H1 (cell line): ENCODE results near the gene BPIFB3.

Source experiments
- BRCA1 ChIP-seq: IDR thresholded peaks from 2 replicates; pipeline ENCODE4 v1.6.1; 2012; ENCODE audit warnings: low read depth, low read length, improper control_type of control experiment
- CREB1 ChIP-seq: IDR thresholded peaks from 2 replicates; pipeline ENCODE4 v1.6.1; 2012; ENCODE audit warnings: inconsistent platforms
- EP300 ChIP-seq, 2 experiments: IDR thresholded peaks; 1 replicate in 1 of 2; 2 replicates in 1 of 2; pipeline ENCODE4 v1.6.1; 2011 to 2012; ENCODE audit warnings: low read depth in 2 of 2, low read length in 2 of 2, mild to moderate bottlenecking in 2 of 2, borderline replicate concordance in 1 of 2, inconsistent platforms in 1 of 2, moderate library complexity in 1 of 2
- EZH2 ChIP-seq: fragments of 200-600 bp; sonication (generic); IDR thresholded peaks from 2 replicates; pipeline ENCODE4 v1.7.1; 2012; ENCODE audit warnings: low read depth, mild to moderate bottlenecking, moderate library complexity, low read length, inconsistent platforms; ENCODE audit not compliant: severe bottlenecking
- GTF2F1 ChIP-seq: IDR thresholded peaks from 2 replicates; pipeline ENCODE4 v1.6.1; 2012; ENCODE audit warnings: low read depth, low read length, improper control_type of control experiment, borderline replicate concordance
- POLR2A ChIP-seq, 2 experiments: IDR thresholded peaks; 1 replicate in 1 of 2; 2 replicates in 1 of 2; pipeline ENCODE4 v1.6.1; 2011; ENCODE audit warnings: low read depth in 2 of 2, low read length in 2 of 2, mild to moderate bottlenecking in 2 of 2; ENCODE audit errors: control extremely low read depth in 1 of 2
- POLR2AphosphoS5 ChIP-seq: IDR thresholded peaks from 2 replicates; pipeline ENCODE4 v1.6.1; 2011; ENCODE audit warnings: low read depth, low read length
- RAD21 ChIP-seq, 2 experiments: IDR thresholded peaks in 1 of 2; conservative IDR thresholded peaks in 1 of 2; 2 replicates each; pipeline ENCODE4 v1.6.1; 2011; ENCODE audit warnings: low read depth in 2 of 2, low read length in 2 of 2, improper control_type of control experiment in 1 of 2, inconsistent platforms in 1 of 2, mild to moderate bottlenecking in 1 of 2, moderate library complexity in 1 of 2
- RNF2 ChIP-seq: fragments of 200-900, 300-1000 bp; sonication (generic); IDR thresholded peaks from 2 replicates; pipeline ENCODE4 v1.7.1; 2016; ENCODE audit warnings: borderline replicate concordance, low read depth, mild to moderate bottlenecking, antibody characterized with exemption, low read length; ENCODE audit not compliant: poor library complexity, severe bottlenecking; ENCODE audit errors: missing control alignments
- SAP30 ChIP-seq: fragments of 300-600 bp; sonication (generic); IDR thresholded peaks from 2 replicates; pipeline ENCODE4 v1.7.1; 2012; ENCODE audit warnings: low read length, moderate library complexity, mild to moderate bottlenecking, inconsistent platforms; ENCODE audit not compliant: insufficient read depth, insufficient replicate concordance
- TAF1 ChIP-seq: IDR thresholded peaks from 2 replicates; pipeline ENCODE4 v1.6.1; 2011; ENCODE audit warnings: mild to moderate bottlenecking, low read depth, low read length
- ZNF274 ChIP-seq: IDR thresholded peaks from 2 replicates; pipeline ENCODE4 v1.7.0; 2012; ENCODE audit warnings: low read length, borderline replicate concordance; ENCODE audit errors: extremely low read depth
- TF ChIP-seq, protein P1 (sequence below), 3 experiments: IDR thresholded peaks; 1 replicate in 2 of 3; 2 replicates in 1 of 3; pipeline versions ENCODE4 v1.5.1 to v1.6.1; 2011; ENCODE audit warnings: low read length in 3 of 3, mild to moderate bottlenecking in 3 of 3, inconsistent platforms in 2 of 3, low read depth in 1 of 3, moderate library complexity in 1 of 3; ENCODE audit not compliant: insufficient read depth in 1 of 3; ENCODE audit errors: control extremely low read depth in 1 of 3

DNA sequence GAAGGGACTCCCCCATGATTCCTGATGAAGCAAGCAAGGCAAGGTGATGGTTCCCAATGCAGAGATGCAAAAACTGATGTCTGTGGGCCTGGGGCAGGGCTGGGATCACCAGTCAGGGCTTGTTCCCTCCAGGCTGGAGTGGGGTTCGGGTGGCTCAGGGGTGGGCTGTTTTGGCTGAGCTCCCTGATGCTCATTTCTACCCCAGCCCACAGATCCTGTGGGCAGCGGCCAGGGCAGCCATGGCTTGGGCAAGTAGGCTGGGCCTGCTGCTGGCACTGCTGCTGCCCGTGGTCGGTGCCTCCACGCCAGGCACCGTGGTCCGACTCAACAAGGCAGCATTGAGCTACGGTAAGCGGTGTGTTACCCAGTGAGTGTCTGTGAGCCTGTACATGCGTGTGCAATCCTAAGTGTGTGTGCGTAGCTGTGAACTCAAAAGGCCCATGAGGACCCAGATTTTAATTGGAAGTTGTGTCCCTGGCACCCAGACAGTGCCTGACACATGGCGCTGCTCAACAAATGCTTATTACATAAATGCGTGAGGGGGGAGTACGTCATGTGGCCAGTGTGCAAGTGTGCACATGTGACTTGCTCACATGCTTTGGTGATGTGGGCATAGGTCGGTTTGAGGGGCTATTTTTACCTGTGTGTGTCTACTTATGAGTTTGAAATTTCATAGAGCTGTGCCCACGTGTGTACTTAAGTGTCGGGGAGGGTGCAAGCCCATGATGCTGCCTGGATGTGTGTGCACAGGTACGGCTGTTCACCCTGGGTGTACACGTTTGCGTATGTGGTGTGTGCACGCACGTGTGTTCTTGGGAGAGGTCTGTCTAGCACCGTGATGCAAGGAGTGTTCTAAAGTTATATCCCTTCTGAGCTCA, 45.1 kb upstream of the BPIFB3 start:
- no peak for TF ChIP-seq POLR2AphosphoS5
- no peak for TF ChIP-seq GTF2F1
- TF ChIP-seq BRCA1, result no peak
- no peak for TF ChIP-seq EP300 (IDR thresholded peaks at IDR 0.05; ENCODE audit: borderline replicate concordance in 1 of 2, low read depth in 2 of 2, low read length in 2 of 2)
- TF ChIP-seq, protein P1, sequence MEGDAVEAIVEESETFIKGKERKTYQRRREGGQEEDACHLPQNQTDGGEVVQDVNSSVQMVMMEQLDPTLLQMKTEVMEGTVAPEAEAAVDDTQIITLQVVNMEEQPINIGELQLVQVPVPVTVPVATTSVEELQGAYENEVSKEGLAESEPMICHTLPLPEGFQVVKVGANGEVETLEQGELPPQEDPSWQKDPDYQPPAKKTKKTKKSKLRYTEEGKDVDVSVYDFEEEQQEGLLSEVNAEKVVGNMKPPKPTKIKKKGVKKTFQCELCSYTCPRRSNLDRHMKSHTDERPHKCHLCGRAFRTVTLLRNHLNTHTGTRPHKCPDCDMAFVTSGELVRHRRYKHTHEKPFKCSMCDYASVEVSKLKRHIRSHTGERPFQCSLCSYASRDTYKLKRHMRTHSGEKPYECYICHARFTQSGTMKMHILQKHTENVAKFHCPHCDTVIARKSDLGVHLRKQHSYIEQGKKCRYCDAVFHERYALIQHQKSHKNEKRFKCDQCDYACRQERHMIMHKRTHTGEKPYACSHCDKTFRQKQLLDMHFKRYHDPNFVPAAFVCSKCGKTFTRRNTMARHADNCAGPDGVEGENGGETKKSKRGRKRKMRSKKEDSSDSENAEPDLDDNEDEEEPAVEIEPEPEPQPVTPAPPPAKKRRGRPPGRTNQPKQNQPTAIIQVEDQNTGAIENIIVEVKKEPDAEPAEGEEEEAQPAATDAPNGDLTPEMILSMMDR (IDR thresholded peaks at IDR 0.05; ENCODE audit: control extremely low read depth in 1 of 3, insufficient read depth in 1 of 3, low read depth in 1 of 3, low read length in 3 of 3), result no peak
- TF ChIP-seq POLR2A (IDR thresholded peaks at IDR 0.05; ENCODE audit: control extremely low read depth in 1 of 2, low read depth in 2 of 2, low read length in 2 of 2), result no peak
- no peak for TF ChIP-seq RNF2
- TF ChIP-seq RAD21 (IDR thresholded peaks at IDR 0.05 in 1 of 2, conservative IDR thresholded peaks at IDR 0.05 in 1 of 2; ENCODE audit: low read depth in 2 of 2, low read length in 2 of 2), result no peak
- TF ChIP-seq CREB1, result no peak
- TF ChIP-seq ZNF274, result no peak
- TF ChIP-seq EZH2, result no peak
- TF ChIP-seq TAF1, result no peak
- no peak for TF ChIP-seq SAP30
